Right renal cortex interstitium (tissue), 3 donors: Measurements from ENCODE around the gene ADCY10. TPM values are rescaled to one million over a fixed set of nuclear protein-coding genes. Genes with fewer than 3 reads are reported as not detected.

Source experiments
- DNase-seq, 3 donors: peaks; one replicate each; pipeline ENCODE4 v3.0.0-alpha.2; 2013; ENCODE audit warnings: low read depth in 3 of 3, low spot score in 2 of 3
- polyA plus RNA-seq, 3 donors: library from polyadenylated mRNA; unstranded; fragments of 120-200 nt; gene quantifications; one replicate each; pipeline ENCODE4 v1.2.1, GENCODE V29; 2013; ENCODE audit not compliant: insufficient read length in 3 of 3

The ADCY10 gene
- polyA plus RNA-seq, 3 donors, result 0.31 to 0.44 (median 0.35) TPM

DNA sequence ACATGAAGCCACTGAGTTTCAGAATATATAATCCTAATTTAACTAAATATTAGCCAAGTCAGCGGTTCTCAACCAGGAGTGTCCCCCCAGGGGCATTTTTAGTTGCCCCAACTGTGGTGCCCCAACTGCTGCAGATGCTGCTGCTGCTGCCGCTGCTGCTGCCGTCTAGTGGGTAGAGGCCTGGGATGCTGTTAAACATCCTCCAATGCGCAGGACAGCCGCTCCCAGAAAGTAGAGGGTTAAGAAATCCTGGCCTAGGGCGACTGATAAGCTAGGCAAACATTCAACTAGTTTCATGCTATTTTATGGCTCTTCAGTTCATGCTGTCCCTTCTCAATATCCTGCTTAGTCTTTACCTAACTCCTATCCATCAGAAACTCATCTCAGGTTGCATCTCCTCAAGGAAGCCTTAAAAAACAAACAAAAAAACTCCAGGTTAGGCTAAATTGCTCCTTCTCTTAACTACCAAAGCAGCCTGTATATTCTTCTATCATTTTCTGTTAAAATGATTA lies 12.6 kb upstream of the ADCY10 start:
- no peak for DNase-seq

DNA sequence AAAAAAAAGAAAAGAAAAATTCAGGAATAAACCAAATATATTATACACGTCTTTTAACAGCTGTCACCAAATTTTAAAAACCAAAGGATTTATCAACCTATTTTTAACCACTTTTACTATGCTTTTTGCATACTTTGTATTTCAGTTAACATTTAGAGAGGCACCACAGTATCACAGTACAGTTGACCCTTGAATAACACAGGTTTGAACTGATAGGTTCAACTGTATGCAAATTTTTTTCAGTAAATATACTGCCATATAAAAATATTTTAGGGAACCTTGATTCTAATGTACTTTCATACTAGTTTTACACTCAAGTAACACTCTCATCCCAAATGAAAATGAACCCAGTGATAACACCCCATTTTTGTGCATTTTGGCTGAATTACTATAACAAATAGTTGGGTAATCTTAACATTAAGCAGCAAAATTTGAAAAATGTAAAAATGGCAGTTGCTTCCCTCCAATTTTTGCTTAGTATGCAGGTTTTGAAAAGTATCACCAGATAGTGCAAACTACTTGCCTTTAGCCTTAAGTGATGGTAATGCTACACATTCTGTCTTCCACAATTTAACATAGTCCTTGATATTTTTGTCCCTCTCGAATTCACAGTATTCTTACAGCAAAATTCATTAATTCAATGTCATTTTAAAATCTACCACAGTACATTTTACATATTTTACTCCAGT lies 10.8 kb upstream of the ADCY10 start:
- no peak for DNase-seq

- no peak for DNase-seq
Observed at GRCh38 chr1:167924102-167924501, 10.2 kb upstream of the ADCY10 start.

DNA sequence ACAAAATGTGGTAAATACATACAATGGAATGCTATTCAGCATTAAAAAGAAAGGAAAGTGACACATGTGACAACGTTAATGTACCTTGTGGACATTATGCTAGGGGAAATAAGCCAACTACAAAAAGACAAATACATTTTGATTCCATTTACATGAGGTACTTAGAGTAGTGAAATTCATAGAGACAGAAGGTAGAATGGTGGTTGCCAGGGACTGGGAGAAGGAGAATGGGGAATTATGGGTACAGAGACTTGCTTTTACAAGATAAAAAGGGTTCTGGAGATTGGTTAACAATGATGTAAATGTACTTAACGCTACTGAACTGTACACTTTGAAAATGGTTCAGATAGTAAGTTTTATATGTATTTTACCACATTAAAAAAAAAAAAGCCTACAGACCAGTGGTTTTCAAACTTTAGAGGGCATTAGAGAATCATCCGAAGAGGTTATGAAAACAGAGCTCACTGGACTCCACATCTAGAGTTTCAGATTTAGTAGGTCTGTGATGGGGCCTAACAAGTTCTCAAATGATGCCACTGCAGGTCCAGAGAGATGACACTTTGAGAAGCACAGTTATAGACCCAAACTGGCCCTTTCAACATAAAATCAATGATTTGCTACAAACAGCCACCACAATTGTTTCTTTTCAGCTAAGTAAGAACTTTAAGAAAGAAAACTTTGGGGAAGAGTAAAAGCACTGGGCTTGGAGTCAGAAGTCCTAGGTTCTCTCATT lies 9.6 kb upstream of the ADCY10 start:
- DNase-seq, result no peak

DNA sequence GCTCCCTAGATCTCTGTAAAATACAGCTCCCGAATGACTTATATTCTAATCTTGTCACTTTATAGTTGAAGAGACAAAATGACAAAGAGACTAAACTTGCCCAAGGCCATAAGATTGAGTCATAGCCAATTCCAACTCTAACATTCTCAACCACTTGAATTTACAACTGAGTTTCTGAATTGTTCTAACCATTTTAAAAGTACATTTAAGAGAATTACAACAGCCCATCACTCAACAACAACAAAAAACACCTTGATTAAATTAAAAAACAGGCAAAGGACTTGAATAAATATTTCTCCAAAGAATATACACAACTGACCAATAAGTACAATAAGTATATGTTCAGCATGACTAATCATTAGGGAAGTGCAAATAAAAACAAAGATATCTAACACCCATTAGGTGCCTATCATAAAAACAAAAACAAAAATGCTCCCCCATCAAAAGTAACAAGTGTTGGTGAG lies 8.7 kb upstream of the ADCY10 start:
- DNase-seq, result no peak

- DNase-seq, result no peak
Observed at GRCh38 chr1:167922023-167922422, 8.1 kb upstream of the ADCY10 start.

DNA sequence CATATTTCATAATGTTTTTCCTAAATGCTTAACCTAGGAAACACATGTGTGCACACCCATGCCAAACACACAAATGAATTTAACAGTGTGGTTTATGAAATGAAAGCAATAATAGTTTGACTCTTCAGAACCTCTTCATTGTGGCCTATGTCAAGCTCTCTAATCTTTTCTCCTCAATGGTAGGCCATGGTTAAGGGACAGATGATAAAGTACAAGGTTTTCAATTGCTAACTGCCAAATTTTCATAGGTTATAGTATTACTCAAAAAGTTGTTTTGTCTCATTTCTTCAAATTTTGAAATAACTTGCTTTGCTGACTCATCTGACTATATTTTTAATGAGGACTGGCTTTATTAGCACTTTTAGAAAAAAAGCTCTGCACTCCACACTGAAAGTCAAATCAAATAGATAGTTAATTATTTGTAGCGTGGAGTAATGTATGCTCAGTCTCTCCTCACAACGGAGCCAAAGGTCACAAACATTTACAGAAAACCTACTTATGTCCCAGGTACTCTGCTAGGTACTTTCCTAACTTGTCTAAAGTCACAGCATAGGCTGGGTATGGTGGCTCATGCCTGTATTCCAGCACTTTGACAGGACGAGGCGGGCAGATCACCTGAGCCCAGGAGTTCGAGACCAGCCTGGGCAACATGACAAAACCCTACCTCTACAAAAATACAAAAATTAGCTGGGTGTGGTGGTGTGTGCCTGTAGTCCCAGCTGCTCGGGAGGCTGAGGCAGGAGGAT lies 3.0 kb upstream of the ADCY10 start:
- no peak for DNase-seq

DNA sequence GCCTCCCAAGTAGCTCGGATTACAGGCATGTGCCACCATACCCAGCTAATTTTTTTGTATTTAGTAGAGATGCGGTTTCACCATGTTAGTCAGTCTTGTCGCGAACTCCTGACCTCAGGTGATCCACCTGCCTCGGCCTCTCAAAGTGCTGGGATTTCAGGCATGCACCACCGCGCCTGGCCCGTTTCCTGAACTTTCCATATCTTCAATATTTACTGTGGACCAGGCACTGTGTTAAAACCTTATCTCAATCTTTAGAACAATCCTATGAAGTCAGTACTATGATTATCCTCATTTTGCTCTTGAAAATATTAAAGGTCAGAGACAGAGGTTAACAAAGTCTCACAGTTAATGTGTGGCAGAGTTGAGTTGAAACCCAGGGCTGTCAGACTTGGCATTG lies 1.6 kb upstream of the ADCY10 start:
- no peak for DNase-seq

DNA sequence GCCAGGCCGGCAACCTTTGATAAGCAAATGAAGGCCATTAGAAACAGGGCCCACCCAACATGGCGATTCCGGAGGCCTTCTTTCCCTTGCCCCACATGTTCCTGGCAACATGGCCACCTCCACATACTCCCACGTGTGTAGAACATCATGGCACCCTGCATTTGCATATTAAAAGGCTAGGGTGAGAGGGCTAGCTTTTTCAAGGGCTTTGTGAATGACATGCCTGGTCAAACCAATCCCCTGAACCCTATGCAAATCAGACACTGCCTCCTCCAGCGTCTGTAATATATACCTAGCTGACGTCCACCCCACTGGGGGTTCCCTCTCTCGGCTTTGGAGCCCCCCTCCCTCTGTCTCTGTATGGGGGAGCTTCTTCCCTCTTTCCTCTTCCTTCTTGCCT lies 1.6 kb downstream of the ADCY10 start:
- DNase-seq, result no peak

DNA sequence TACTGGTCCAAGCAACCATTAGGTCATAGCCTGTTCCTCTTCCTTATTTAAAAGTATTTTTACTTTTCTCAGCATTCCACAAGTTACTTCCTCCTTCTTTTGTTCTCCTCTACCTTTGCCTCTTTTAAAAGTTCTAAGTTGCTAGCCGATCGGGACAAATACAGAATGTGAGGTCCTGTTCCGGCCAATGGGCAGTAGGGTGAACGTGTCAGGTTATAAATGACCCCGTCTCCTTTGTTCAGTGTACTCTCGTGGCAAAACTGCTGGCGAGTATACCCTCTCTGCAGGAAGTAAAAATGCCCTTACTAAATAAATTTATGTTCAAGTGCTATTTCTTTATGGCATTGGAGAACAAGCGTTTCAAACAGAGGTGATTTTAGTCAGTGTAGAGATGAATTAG lies 2.5 kb downstream of the ADCY10 start:
- no peak for DNase-seq

DNA sequence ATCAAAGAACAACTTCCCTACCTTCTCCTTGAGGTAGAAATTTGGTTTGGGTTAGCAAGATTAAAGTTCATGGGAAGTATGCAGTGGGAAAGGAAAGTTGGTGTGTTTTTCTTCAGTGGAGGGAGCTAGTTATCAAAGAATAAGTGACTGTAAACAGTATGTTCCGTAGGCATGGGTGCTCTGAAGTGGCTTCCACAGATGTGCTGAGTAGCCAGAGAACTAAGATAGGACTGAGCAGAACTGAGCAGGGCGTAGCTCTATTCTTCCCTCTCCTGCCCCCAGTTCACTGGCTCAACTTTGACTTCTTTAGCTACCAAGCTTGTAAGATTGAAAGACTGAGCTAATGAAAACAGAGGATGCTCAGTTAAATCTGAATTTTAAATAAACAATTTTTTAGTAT lies 3.4 kb downstream of the ADCY10 start:
- no peak for DNase-seq

- DNase-seq, result no peak
Observed at GRCh38 chr1:167909691-167910180, 4.2 kb downstream of the ADCY10 start.

- no peak for DNase-seq
Observed at GRCh38 chr1:167905671-167906070, 8.3 kb downstream of the ADCY10 start.

GRCh38 chr1:167905182-167905581 lies 8.8 kb downstream of the ADCY10 start:
- DNase-seq, result no peak

GRCh38 chr1:167904652-167905130 lies 9.2 kb downstream of the ADCY10 start:
- DNase-seq, result no peak

GRCh38 chr1:167900907-167901306 lies 13.0 kb downstream of the ADCY10 start:
- DNase-seq, result no peak

- no peak for DNase-seq
Observed at GRCh38 chr1:167899253-167899681, 14.7 kb downstream of the ADCY10 start.

GRCh38 chr1:167898578-167899222 lies 15.2 kb downstream of the ADCY10 start:
- no peak for DNase-seq

GRCh38 chr1:167893798-167894197 lies 20.1 kb downstream of the ADCY10 start:
- no peak for DNase-seq

- no peak for DNase-seq
Observed at GRCh38 chr1:167890400-167890799, 23.5 kb downstream of the ADCY10 start.
